HG03558 (cell line): Measurements from ENCODE around the gene MTCH1.

ENCODE experiments used
- ATAC-seq: cut with Tn5 transposase; IDR thresholded peaks from one replicate; pipeline ENCODE4 v1.9.1; 2021; ENCODE audit warnings: moderate number of reproducible peaks; ENCODE audit not compliant: unreplicated experiment; ENCODE audit errors: extremely low read depth

The MTCH1 gene

GRCh38 chr6:36930483-36930882, 55.5 kb downstream of the MTCH1 start:
- ATAC-seq: no peak

- no peak for ATAC-seq
Measured at GRCh38 chr6:36929607-36930006, 56.4 kb downstream of the MTCH1 start.

- ATAC-seq: no peak
Measured at GRCh38 chr6:36929152-36929551, 56.8 kb downstream of the MTCH1 start.

GRCh38 chr6:36928547-36928918, 57.5 kb downstream of the MTCH1 start:
- no peak for ATAC-seq

GRCh38 chr6:36927691-36928546, 58.1 kb downstream of the MTCH1 start:
- no peak for ATAC-seq

- ATAC-seq: no peak
Measured at GRCh38 chr6:36926708-36927513, 59.1 kb downstream of the MTCH1 start.

GRCh38 chr6:36925809-36926208, 60.2 kb downstream of the MTCH1 start:
- ATAC-seq: no peak

GRCh38 chr6:36924778-36925374, 61.1 kb downstream of the MTCH1 start:
- ATAC-seq: no peak

GRCh38 chr6:36924131-36924530, 61.9 kb downstream of the MTCH1 start:
- ATAC-seq: no peak

- ATAC-seq: no peak
Measured at GRCh38 chr6:36920546-36920945, 65.5 kb downstream of the MTCH1 start.

GRCh38 chr6:36920049-36920448, 65.9 kb downstream of the MTCH1 start:
- ATAC-seq: no peak
